GM21423 (cell line): Measurements from ENCODE around the gene ZKSCAN1.

Experiments used
- ATAC-seq: cut with Tn5 transposase; IDR thresholded peaks from one replicate; pipeline ENCODE4 v1.9.1; 2021; ENCODE audit warnings: mild to moderate bottlenecking, moderate library complexity; ENCODE audit not compliant: unreplicated experiment

The ZKSCAN1 gene

GRCh38 chr7:100034871-100035510 is 19.6 kb downstream of the ZKSCAN1 start:
- ATAC-seq, result no peak

GRCh38 chr7:100035876-100036275 is 20.5 kb downstream of the ZKSCAN1 start:
- no peak for ATAC-seq

- ATAC-seq, result no peak
Observed at GRCh38 chr7:100038326-100038725, 22.9 kb downstream of the ZKSCAN1 start.

- no peak for ATAC-seq
Observed at GRCh38 chr7:100040575-100040974, 25.2 kb downstream of the ZKSCAN1 start.

- no peak for ATAC-seq
Observed at GRCh38 chr7:100044718-100045117, 29.3 kb downstream of the ZKSCAN1 start.

GRCh38 chr7:100048680-100049079 is 33.3 kb downstream of the ZKSCAN1 start:
- no peak for ATAC-seq

- peak; percentile 85 for ATAC-seq
Observed at GRCh38 chr7:100049441-100050291, 34.3 kb downstream of the ZKSCAN1 start, which contains the start of gene ZSCAN21. TSS of gene ZSCAN21 (plus strand) at chr7:100049774. CDS start at chr7:100057007, 7,233 bp downstream.

GRCh38 chr7:100051611-100052010 is 36.2 kb downstream of the ZKSCAN1 start:
- no peak for ATAC-seq

- ATAC-seq, result no peak
Observed at GRCh38 chr7:100053215-100053614, 37.8 kb downstream of the ZKSCAN1 start.

GRCh38 chr7:100057006-100057405 is 41.6 kb downstream of the ZKSCAN1 start:
- no peak for ATAC-seq

GRCh38 chr7:100059251-100059739 is 43.9 kb downstream of the ZKSCAN1 start:
- no peak for ATAC-seq

- ATAC-seq, result no peak
Observed at GRCh38 chr7:100061518-100062193, 46.3 kb downstream of the ZKSCAN1 start.

GRCh38 chr7:100063376-100063775 is 48.0 kb downstream of the ZKSCAN1 start:
- no peak for ATAC-seq

GRCh38 chr7:100064162-100064561 is 48.8 kb downstream of the ZKSCAN1 start:
- ATAC-seq, result no peak

- no peak for ATAC-seq
Observed at GRCh38 chr7:100065452-100066186, 50.2 kb downstream of the ZKSCAN1 start.

- no peak for ATAC-seq
Observed at GRCh38 chr7:100066953-100067352, 51.6 kb downstream of the ZKSCAN1 start.

- no peak for ATAC-seq
Observed at GRCh38 chr7:100069991-100070390, 54.6 kb downstream of the ZKSCAN1 start.

- no peak for ATAC-seq
Observed at GRCh38 chr7:100071018-100071723, 55.8 kb downstream of the ZKSCAN1 start.

GRCh38 chr7:100072462-100072861 is 57.1 kb downstream of the ZKSCAN1 start:
- no peak for ATAC-seq

GRCh38 chr7:100074841-100075240 is 59.4 kb downstream of the ZKSCAN1 start:
- ATAC-seq, result no peak
